Left hindlimb (tissue), 1 donor: ENCODE measurements around the gene GPS1.

Experiments
- DNase-seq: peaks from one replicate; pipeline ENCODE4 v3.0.0-alpha.2; 2018

Gene GPS1

DNA sequence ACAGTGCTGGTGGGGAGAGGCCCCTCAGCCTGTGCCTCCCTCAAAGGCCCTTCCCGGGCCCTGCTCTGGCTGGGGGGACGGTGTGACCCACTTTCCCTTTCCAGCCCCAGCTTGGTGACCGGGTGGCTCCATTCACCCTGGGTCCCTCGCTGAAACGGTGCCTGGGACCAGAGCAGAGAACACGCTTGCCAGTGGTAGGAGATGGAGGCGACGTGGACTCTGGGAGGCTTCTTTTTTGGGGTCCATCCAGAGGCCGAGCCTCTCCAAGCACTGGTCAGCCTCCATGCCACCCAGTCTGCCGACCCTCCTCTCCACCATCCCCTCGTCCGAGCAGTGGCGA, 36.8 kb upstream of the GPS1 start:
- DNase-seq = no peak

DNA sequence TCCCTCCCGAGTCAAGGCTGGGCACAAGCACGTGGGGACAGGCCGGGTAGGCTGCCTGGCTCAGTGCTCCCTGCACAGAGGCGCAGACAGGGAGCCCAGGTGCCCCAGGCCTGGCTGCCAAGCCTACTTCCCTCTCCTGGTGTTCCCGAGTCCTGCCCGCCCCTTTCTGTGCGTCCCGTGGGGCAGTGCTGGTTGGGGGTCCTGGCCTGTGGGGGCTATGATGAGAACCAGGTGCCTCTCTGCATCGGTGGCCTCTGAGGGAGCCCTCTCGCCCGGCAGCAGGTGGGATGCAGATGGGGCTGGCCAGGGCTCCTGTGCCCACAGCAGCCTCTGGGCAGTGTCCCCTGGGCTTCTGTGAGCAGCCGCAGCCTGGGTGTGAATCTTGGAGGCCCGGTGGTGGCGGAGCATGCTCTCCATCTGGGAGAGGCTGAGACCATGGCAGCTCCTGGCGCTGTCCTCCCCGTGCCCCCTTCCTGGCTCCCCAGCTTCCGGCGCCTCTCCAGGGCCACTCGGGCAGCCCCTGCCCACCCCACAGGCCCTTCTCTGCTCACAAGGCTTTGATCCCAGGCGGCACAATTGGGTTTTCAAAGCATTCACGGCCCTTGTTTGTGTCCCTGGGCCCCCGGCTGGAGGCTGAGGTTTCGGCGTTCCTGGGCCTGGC, 36.3 kb upstream of the GPS1 start:
- DNase-seq = no peak

DNA sequence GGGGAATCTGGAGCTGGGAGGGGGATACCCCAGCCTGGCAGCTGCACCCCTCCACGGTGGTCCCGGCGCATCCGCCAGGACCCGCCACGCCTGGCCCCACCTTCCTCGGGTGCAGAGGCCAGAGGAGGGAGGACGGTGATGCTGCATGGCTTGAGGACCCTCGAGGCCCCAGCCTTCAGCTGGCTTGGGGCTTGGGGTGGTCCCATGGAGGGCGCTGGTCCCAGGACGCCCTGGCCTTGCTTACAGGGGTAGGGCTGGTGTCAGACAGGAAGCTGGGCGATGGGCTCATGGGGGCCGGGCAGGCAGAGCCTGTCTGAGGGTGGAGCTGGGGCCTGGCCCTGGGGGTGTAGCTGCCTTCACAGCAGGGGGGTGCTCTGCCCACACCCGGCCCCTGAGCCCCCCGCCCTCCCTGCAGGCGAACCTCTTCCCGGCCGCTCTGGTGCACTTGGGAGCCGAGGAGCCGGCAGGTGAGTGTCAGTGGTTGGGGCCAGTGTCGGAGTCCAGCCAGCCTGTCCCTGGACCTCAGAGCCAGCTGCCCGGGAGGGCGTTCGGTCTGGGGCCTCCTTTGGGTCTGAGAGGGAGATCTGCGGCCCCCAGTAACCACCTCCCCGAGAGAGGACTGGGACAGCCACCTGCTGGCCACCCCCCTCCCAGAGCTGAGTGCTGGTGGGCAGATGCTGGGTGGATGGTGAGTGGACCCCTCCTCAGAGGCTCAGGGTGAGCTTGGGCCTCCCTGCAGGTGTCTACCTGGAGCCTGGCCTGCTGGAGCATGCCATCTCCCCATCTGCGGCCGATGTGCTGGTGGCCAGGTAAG, 35.4 kb upstream of the GPS1 start:
- no peak for DNase-seq

- DNase-seq = no peak
Measured at GRCh38 chr17:82016875-82017459, 34.7 kb upstream of the GPS1 start.

GRCh38 chr17:82017612-82018151, 34.0 kb upstream of the GPS1 start:
- DNase-seq = no peak

GRCh38 chr17:82018152-82018988, 33.3 kb upstream of the GPS1 start:
- no peak for DNase-seq

DNA sequence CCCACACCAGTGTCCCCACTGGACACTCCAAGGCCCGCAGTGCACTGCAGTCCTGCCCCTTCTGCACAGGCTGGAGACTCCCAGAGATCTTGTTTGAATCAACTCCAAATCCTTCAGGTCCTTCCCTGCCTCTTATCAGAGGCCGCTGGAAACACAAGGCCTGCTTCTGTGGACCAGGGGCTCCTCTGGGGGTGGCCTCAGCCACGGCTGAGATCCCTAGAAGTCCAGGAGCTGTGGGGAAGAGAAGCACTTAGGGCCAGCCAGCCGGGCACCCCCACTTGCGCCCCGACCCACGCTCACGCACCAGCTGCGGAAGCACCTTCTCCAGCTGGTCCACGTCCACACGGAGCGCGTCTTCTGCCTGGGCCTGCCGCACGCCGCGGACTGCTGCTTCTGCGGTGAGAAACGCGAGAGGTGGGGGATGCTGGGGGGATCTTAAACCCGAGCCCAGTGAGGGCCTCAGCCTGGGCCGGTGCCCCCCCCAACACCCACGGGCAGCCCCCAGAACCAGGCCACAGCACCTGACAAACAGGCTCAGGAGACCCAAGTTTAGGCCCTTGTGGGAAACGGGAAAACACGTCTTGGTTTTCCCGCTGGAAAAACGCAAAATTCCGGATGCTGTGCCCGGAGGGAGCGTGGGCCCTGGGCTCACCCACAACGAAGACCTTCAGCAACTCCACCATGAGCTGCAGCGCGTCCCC, 32.6 kb upstream of the GPS1 start:
- no peak for DNase-seq

DNA sequence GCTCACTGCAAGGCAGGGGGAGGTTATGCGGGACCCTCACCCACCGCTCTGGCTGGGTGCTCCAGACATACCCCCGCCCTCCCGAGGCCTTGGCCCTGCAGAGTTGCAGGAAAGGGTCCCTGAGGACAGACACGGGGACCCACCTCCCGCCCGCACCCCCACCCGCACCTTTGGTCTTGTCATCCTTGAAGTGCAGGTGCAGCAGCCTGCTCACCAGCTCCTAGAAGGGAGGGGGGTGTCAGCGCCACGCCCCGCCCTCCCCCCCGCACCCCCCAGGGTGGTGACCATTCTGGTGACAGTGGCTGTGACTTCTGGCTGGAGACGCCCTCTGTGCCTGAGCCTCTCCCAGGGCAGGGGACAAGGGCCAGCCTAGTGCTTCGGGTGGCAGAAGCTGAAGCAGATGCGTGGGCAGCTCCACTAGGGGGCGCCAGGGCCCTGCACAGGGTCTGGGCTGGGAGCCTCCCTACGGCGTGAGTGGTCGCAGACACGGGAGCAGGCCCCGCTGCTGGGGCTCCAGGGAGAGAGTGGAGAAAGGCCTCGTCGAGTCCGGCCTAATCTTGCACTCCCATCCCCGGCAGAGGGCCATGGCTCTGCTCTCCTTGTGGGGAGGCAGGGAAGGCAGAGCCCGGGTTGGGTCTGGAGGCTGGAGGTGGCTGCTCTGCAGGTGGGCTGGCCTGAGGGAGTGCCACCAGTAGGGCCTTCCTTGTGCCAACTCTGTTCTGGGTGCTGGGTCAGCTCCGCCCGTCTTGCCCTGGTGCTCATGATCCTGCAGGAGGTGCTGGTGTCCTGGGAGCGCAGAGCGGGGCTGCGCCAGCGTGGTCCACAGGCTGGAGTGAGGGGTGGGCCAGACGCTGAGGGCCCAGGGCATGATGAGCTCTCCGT, 31.8 kb upstream of the GPS1 start:
- no peak for DNase-seq

GRCh38 chr17:82020572-82021106, 31.1 kb upstream of the GPS1 start:
- DNase-seq = no peak

DNA sequence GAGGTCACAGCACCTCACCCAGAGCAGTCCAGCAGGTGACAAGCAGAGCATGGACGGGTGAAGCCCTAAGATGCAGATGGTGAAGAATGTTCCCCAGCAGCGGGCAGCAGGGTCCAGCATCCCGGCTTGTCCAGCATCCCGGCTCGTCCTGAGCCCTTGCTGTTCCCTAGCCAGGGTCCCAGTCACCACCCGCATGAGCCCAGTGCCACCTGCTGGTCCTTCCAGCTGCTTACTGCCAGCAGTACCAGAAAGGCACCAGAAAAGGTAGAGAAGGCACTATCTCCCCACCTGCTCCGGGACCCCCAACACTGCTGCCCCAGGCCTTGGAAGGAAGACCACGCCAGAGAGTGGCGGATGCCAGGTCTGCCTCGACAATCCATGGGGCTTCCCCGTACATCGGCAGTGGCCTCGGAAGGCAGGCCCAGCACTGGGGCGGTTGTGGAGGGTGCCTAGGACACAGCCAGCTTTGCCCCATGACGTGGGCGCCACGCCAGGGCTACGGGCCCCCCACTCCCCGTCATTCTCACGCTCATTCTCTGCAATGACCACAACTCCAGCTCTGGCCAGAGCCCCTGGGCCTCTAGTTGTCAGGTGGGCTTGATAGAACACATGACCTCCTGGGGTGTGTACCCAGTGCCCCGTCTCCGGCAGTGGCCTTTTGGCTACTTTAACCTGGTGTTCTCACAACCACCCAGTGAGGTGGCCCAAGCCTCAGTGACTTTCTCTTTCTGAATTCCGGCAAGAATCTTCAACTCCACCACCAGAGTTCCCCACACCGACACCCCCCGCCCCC, 30.4 kb upstream of the GPS1 start:
- peak; percentile 76 for DNase-seq

- no peak for DNase-seq
Measured at GRCh38 chr17:82021900-82022309, 29.8 kb upstream of the GPS1 start.

- no peak for DNase-seq
Measured at GRCh38 chr17:82022310-82022980, 29.3 kb upstream of the GPS1 start, which contains the start of gene CENPX. TSS of gene CENPX (minus strand) at chr17:82022878. CDS start at chr17:82022861, 17 bp downstream.

- peak; percentile 100 for DNase-seq
Measured at GRCh38 chr17:82022981-82023446, 28.7 kb upstream of the GPS1 start, which contains the start of gene LRRC45. TSS of gene LRRC45 (plus strand) at chr17:82023305. CDS start at chr17:82023644, 339 bp downstream.

DNA sequence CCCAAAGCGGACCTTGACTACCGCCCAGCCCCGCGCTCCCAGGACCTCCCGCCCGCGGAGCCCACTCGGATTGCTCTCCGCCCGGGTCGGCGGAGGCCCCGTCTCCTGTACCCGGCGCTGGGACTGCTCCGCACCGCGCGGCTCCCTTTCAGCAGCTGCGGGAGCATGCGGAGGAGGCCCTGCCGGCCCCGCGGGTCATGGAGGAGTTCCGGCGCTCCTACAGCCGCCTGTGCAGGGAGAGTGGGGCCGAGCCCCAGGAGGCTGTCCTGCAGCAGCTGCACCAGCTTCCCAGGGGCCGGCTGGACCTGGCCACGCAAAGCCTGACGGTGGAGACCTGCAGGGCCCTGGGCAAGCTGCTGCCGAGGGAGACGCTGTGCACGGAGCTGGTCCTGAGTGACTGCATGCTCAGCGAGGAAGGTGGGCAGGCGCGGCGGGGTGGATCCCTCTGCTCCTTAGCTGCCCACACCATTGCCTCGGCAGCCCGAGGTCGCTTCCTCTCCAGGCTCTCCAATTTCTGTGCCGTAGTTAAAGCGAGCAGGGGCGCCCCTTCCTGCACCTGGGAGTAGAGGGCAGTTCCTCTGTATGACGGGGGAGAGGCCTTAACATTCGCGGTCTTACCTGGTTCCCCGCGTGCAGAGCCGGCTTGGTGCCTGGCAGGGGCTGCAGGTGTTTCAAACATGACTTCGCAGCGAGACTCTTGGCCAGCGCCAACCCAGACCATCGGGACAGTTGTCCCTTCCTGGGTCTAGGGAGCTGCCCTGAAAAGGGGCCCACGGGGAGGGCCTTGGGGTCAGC, 28.1 kb upstream of the GPS1 start:
- no peak for DNase-seq

DNA sequence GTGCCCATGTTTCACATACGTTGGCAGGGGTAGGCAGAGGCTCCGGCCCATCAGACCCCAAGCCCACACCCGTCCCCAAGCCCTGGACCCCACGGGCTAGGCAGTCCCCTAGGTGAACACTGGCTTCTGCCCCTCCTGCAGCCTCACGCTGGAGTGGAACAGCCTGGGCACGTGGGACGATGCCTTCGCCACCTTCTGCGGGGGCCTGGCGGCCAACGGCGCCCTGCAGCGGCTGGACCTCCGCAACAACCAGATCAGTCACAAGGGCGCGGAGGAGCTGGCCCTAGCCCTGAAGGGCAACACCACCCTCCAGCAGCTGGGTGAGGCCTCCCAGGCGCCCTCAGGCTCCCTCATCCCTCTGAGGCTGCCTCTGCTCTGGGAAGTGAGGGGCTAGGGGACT, 26.8 kb upstream of the GPS1 start:
- no peak for DNase-seq

GRCh38 chr17:82025401-82026107, 26.1 kb upstream of the GPS1 start:
- DNase-seq = no peak

GRCh38 chr17:82028246-82028645, 23.5 kb upstream of the GPS1 start:
- DNase-seq = no peak

GRCh38 chr17:82028966-82029365, 22.7 kb upstream of the GPS1 start:
- DNase-seq = no peak
